Tongue (tissue), 2 donors: ENCODE data around the gene KLHL36. TPM values are rescaled to one million over a fixed set of nuclear protein-coding genes. Genes with fewer than 3 reads are reported as not detected.

ENCODE experiments used
- DNase-seq: peaks from one replicate; pipeline ENCODE4 v3.0.0-alpha.2; 2015
- total RNA-seq: library from RNA; depleted of rRNA; stranded (reverse); fragments of >200 nt; gene quantifications from one replicate; pipeline ENCODE4 v1.2.3, GENCODE V29; 2014

The KLHL36 gene
- total RNA-seq, result 34.8 TPM

DNA sequence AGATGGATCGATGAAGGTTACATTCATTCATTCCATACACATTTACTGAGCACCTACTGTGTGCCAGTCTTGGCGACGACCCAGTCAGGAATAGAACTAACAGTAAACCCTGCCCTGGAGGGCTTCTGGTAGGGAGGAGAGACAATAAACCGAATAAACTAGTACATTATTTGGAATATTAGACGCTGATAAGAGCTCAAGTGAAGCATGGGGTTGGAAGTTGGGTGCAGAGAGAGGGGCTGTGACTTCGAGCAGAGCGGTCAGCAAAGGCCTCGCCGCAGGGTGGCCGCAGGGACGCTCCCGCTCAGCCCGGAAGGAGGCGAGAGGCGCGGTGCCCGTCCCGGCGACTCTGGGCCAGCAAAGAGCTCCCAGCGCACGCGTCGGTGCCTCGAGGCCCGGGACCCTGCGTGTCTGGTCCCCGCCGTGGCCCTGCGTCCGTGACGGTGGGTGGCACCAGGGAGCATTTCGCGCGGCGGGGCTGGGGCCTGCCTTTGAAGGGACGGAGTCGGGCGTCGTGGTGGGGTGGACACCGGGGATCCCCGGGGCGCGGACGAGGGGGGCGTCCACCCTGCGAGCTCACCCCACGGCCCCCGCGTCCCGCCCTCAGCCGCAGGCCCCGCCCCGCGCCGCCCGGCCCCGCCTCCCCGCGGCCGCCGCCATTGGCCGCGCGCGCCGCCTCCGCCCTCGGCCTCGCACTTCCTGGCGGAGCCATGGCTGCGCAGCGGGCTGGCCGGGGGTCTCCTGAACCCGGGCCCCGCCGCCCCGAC, at the start of gene KLHL36:
KLHL36 (plus strand) TSS at position 684 of the 767 bp plus-strand sequence. CDS start 2,357 bp downstream, outside the sequence.
- peak; percentile 63 for DNase-seq

DNA sequence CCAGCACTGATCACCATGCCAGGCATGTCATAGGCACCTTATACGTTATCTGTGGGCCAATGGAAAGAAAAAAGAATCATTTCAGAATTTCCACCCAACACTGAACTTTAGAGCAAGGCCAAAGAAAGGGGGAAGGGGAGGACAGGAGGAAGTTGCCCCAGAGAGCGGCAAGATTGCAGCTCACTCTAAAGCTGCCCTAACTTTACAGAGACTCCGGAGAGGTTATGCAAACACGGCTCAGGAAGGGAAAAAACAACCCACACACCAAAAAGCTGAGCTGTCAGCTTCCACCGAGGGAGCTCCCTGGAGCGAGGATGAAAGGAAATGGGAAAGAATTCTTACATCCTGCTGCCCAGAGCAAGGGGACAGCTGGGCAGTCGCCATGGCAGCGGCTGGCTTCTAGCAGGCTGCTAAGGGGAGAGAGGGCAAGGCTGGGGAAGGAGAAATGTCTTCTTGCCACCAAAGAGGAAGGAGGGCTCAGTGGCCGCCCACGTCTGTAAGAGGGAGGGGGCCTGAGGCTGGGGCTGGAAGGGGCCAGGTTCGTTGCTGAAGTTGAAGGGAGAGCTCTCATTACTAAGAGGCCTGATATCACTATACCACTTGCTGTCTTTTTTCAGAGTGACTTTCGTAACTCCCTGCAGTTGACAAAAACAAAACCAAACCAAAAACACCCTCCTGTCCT, 48.6 kb upstream of the KLHL36 start:
- peak; percentile 74 for DNase-seq

DNA sequence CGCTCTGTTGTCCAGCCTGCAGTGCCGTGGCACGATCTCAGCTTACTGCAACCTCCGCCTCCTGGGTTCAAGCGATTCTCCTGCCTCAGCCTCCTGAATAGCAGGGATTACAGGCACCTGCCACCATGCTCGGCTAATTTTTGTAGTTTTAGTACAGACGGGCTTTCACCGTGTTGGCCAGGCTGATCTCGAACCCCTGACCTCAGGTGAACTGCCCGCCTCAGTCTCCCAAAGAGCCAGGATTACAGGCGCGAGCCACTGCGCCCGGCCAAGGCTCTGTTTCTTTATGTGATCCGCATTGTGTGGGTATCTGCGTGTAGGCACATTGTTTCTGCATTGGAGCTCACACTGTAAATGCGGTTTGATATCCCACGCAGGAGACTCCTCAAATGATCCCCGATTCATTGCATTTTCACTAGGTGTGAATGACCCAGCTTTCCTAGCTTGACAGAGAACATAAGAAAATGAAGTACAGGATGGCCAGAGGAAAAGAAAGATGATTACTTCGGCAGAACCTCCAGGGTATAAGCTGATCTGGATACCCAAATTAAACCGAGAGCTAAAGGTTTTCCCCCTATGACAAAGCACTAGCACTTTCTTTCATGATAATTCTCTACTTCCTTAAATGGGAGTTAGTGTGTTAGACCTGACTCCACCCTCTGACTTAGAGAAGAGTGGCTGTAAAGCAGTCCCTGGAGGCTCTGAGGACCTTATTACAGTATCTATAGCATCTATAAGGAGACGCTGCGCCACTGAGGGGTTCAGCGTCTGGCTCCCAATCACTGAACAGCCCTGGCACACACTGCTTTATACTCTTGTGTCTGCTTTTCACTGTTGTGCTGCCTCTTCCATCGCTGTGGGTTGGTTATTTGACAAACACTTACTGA, 47.7 kb upstream of the KLHL36 start:
- no peak for DNase-seq

DNA sequence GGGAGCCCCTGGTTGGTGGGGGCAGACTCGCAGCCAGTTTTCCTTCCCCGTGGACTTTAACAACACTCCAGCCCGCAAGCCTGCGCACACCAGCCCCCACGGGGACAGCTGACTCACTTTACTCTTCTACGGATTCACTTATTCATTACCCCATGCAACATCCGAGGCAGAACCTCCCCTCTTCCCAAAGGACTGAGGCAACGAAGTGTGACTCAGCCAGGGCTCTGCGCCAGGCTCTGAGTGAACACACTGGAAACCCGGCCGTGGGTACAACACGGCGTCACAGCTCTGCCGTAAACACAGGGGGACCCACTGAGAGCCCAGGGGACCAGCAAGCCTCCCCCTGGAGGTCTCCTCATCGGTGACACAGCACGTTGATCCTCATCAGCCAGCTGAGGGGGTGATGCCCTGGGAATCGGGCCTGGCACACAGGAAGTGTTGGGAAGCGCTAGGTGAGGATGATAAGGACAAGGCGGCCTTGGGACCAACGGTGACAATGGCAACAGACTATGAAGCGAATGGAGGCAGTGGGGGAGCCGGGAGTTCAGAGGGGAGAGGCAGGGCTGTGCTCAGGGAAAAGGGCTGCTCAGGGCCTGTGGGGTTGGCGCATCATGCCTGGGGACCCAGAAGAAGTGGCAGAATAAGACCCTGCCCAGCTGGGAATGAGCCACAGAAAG, 45.0 kb upstream of the KLHL36 start:
- no peak for DNase-seq

DNA sequence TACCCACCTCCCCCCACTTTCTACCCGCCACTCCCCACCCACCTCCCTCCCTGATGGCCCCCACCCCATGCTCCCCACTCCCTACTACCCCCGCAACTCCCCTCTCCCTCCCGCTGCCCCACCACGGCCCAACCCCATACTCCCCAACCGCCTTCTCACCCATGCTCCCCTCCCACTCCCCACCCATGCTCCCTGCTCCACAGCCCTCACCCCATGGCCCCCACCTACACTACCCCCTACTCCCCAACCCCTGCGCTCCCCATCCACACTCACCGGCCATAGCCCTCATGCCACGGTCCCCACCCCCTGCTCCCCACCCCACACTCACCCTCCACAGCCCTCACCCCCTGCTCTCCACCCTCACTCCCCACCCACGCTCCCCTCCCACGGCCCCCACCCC, 44.4 kb upstream of the KLHL36 start:
- no peak for DNase-seq

GRCh38 chr16:84604477-84605013, 43.8 kb upstream of the KLHL36 start:
- no peak for DNase-seq

GRCh38 chr16:84605339-84605848, 42.9 kb upstream of the KLHL36 start:
- DNase-seq, result no peak

DNA sequence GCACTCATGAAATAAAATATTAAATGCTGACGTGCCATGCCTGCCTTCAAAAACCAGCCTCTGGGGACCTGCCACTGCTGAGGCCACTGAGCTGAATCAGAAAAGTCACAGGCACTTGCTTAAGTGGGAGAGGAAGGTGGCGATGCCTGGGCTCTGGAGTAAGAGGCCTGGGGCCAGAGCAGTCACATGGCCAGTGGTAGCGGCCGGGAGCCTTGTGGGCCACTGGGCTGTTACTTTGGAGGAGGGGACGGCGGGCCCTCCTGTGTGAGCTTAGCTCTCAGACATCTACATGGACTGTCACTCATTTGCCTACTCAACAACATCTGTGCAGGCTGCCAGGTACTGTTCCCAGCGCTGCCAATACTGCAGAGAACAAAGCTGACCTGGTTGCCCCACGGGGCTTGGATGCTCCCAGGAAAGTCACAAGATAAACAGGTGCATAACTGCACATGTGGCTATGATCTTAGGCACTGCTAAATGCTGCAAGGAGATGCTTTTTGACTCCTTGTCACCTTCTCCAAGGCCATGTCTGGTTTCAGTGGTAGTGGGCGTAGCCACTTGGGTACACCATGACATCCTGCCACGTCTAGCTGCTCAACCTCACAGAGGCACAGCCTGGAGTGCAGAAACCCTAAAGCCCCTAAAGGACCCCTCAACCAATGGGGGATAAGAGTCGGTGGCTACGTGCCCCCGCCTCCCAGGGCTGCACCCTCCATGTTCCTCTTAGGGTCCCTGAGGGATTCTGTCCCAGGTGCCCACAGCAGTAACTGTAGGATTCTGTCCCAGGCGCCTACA, 42.0 kb upstream of the KLHL36 start:
- DNase-seq, result no peak

DNA sequence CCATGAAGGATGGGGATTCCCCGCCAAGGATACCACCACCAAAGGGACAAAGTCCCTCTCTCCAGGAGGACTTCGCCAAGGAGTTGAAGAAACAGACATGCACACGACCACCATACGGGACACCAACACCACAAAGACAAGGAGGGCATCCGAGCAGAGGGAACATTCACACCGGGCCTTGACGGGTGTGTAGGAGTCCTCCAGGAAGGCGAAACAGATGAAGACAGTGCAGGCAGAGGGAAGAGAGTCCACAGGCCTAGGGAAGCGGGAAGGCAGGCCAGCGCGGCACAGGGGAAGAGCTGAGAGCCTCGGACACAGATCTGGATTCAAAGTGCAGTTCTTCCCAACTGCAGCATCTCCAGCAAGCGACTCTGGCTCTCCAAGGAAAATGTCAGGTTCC, 41.2 kb upstream of the KLHL36 start:
- no peak for DNase-seq

- DNase-seq, result no peak
These were observed 40.6 kb upstream of the KLHL36 start for GRCh38 chr16:84607694-84608093.

GRCh38 chr16:84608282-84608681, 40.0 kb upstream of the KLHL36 start:
- no peak for DNase-seq

- DNase-seq, result no peak
These were observed 38.6 kb upstream of the KLHL36 start for GRCh38 chr16:84609563-84610177.

DNA sequence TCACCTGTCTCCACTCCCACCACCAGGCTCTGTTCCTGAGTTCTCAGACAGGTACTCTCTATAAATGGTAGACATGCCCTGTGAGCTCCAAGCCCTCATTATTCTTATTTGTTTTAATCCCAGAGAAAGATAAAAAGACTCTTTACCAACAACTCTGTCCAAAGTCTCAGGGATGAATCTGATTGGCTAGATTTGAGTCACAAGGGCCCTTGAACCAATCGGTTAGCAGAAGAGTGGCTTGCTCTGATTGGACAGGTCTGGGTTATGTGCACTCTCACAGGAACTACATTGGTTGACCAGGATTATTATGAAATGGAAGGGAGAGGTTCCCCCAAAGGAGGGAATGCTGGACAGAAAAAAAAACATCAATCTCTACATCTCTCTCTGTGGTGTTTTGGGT, 37.9 kb upstream of the KLHL36 start:
- DNase-seq, result no peak

- DNase-seq, result peak; percentile 48
These were observed 37.3 kb upstream of the KLHL36 start for GRCh38 chr16:84611041-84611440.

GRCh38 chr16:84612686-84613085, 35.6 kb upstream of the KLHL36 start:
- no peak for DNase-seq

GRCh38 chr16:84613408-84614072, 34.8 kb upstream of the KLHL36 start:
- no peak for DNase-seq

GRCh38 chr16:84614073-84614459, 34.2 kb upstream of the KLHL36 start:
- no peak for DNase-seq

GRCh38 chr16:84614623-84614967, 33.7 kb upstream of the KLHL36 start:
- DNase-seq, result no peak

- DNase-seq, result no peak
These were observed 33.1 kb upstream of the KLHL36 start for GRCh38 chr16:84614968-84615813.
